ENCODE measurements around the gene DOCK10.

Gene DOCK10

DNA sequence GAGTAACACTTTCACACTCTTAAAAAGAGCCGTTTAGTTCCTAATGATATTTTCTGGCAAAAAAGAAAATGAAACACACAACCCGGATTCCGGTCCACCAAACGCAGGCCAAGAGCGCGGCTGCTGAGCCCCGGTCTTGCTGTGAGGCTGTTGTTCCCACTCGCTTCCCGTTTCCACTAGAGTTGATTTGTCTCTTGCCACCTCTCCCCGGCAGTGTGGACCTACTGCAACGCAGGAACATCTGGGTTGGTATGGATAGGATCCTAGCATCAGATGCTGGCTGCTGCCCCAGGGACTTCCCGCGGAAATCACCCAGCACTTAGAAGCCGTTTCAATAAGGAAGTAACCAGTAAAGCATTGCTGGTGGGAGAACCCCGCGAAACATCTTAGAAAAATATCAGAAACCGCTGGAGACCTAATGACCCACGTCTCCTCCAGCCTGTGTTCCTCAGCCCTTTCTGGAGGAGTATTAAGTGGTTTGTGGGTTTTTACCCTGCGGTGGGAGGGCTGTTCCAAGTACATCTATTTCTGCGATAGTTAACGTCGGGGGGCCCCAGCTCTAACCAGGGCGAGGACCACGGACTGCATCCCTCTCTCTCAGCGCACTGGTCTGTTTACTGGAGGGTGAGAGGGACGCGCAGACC, 939 bp downstream of the DOCK10 start:
- DNase-seq (ENCODE audit: low spot score): no peak

- no peak for DNase-seq (ENCODE audit: low spot score)
These were observed 1.4 kb downstream of the DOCK10 start for GRCh38 chr2:225040856-225041206.

DNA sequence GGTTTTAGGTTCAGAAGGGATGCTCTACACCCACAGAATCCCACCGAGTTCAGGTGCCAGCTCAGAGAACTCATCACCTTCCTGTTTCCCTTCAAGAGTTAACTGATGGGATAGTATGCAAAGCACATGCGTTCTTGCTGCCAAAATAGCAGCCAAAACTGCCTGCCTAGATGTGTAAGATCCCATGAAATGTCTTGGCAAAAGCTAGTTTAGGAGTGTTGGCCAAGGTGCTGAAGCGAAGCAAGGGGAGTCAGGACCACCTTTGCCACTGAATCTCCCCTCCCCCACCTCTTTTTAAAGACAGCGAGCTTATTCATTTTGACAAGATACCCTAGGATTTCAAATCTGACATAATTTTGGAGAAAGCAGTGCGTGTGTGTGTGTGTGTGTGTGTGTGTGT, 2.1 kb downstream of the DOCK10 start:
- DNase-seq (ENCODE audit: low spot score): no peak

GRCh38 chr2:225038231-225038523, 4.1 kb downstream of the DOCK10 start:
- DNase-seq (ENCODE audit: low spot score): no peak

GRCh38 chr2:225037415-225038230, 4.6 kb downstream of the DOCK10 start:
- no peak for DNase-seq (ENCODE audit: low spot score)

GRCh38 chr2:225036431-225036830, 5.8 kb downstream of the DOCK10 start:
- no peak for DNase-seq (ENCODE audit: low spot score)

DNA sequence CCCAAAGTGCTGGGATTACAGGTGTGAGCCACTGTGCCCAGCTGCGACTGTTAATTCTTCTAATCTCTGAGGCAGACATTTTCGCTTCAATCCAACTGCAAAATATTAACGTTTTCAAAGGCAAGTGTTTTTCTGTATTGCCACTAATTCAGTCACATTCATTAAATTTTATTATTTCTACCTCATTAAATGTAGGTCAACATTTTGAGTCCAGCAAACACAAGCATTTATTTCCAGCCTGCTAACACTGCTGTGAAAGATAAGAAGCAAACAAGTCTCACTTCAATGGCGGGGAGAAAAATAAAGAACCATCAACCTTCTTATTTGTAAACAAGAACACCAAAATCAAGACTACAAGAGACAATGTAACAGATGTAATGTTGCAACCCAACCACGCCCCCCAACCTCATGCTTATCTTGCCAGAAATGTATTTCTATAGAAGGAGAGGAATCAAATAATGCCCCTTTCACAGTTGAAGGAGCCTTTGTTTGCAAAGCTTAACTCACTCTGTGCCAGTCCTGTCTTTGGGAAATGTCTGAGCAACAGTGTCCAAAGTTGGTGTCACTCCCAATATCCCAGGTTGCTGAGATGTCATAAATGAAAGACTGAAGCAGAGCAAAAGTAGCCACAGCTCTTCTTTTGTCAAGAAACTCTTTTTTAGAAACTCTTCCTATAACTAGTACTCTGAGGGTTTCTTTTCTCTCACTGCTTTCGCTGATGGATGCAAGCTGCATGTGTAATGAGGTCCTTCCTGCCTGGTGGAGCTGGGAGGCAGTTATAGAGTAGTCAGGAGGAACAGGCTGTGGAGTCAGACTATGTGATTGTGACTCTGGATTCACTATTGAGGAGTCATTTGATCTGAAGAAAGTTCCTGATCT, 8.6 kb downstream of the DOCK10 start:
- no peak for DNase-seq (ENCODE audit: low spot score)

DNA sequence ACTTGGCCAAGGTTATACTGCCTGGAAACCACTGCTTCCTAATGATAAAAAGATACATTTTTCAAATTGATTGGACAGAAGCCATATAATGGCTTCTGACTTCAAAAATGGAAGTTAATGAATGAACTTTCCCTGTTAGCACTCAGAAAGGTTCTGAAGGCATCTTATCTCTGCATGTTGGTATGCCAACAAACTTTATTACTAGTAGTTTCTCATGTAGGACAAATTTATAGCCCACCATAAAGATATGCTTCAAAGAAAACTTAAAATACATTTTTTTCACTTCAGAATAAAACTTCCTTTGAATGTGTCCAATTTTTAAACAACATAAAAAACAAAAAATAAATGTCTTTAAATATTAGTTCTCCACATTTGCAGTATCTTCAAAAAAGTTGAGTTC, 10.0 kb downstream of the DOCK10 start:
- no peak for DNase-seq (ENCODE audit: low spot score)

- no peak for DNase-seq (ENCODE audit: low spot score)
These were observed 10.7 kb downstream of the DOCK10 start for GRCh38 chr2:225031599-225031998.

DNA sequence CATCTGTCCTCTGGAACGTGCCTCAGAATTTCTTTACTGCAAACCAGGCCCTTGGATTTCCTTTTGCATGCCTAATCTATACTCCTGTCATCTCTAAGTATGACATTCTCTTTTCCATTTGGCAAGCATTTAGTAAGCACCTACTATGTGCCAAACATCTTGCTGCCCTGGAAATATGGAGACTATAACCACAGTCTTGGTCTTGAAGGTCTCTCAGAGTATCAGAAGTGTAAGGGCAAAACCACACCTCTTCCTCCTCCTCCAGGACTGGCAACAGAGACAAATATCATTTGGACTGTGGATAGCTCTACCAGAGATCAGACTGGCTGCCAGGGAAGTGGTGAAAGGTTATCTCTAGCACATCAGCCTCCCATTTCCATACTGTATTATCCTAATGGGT, 11.4 kb downstream of the DOCK10 start:
- DNase-seq (ENCODE audit: low spot score): no peak

- no peak for DNase-seq (ENCODE audit: low spot score)
These were observed 12.1 kb downstream of the DOCK10 start for GRCh38 chr2:225030203-225030602.

DNA sequence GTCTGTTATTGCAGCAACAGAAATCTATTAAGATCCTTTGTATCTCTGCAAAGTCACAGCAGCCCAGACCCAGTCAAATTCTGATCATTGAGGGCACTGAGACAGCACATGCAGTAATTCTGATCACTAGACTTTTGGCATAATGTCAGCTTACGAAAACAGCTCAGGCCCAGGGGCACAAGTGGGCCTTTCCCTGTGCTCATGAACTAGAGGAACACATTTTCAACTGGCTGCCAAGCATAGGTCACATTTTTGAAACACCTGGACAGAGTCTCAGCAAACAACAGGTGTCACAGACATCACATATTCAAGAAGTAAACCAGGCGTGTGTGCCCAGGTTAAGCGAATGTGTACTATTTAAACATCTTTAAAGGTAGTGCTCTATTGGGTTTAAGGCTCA, 13.7 kb downstream of the DOCK10 start:
- DNase-seq (ENCODE audit: low spot score): no peak

DNA sequence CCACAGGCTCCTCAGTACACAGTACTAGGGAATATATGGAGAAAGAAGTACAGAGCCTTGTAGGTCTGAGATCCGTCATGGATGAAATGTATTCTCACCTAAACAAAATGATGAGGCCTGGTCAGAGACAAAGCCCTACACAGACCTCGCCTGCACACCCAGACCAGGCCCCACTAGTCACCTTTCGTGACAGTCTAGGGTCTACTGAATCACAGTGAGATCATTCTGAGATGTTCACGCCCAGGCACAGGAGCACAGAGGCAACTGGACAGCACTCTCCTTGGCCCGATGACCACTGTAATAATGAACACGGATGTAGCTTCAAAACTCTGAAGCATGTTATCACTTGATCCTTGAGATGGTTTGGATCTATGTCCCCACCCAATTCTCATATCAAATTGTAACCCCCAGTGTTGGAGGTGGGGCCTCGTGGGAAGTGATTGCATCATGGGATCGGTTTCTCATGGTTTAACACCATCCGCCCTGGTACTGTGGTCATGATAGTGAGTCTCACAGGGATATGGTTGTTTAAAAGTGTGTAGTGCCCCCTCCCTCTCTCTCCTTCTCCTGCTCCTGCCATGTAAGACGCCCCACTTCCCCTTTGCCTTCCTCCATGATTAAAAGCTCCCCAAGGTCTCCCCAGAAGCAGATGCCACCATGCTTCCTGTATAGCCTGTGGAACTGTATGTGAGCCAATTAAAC, 15.1 kb downstream of the DOCK10 start:
- no peak for DNase-seq (ENCODE audit: low spot score)

GRCh38 chr2:225025917-225026571, 16.2 kb downstream of the DOCK10 start:
- DNase-seq (ENCODE audit: low spot score): no peak

DNA sequence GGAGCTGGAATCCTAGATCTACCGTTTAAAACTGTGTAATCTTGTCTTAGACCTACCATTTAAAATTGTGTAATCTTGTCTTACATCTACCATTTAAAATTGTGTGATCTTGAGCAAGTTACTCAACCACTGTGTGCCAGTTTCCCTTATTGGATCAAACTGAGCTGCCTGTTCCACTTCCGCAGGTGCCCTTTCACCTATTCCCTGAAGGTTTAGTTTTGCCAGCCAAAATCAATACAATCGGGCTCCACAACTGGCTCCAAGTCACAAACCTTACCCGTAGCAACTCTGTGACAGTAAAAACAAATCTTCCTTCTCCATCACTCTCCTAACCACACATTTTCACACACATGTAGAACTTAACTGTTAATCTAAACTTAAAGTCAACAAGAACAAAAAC, 20.1 kb downstream of the DOCK10 start:
- no peak for DNase-seq (ENCODE audit: low spot score)

DNA sequence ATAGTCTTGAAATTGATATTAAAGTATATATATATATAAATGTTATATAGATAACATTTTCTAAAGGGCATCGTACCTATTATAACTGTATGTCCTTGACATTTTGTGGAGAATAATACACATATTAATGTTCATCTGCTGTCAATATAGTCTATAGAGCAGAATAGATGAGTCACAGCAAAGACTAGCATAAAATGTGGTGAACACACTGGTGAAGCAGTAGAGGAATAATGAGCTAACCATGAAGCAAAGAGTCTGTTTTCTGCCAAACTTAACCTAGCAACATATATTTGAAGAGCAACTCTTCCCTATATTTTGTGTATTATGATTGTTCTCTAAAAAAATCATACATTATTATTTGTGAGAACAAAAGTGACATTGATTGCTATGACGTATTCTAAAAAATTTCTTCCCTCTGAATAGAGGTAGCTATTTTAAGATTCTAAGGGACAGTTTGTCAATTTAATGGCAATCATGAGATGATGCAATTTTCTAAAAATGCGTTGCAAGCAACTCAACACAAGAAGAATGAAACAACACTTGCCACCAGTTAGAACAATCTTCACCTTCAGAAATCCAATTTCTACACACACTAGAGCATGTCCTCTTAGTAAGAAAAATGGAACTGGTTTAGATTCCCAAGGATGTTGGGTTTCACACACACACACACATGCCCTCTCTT, 22.0 kb downstream of the DOCK10 start:
- DNase-seq (ENCODE audit: low spot score): no peak

GRCh38 chr2:225019105-225019504, 23.2 kb downstream of the DOCK10 start:
- no peak for DNase-seq (ENCODE audit: low spot score)

GRCh38 chr2:225017713-225018112, 24.6 kb downstream of the DOCK10 start:
- no peak for DNase-seq (ENCODE audit: low spot score)

- DNase-seq (ENCODE audit: low spot score): no peak
These were observed 25.1 kb downstream of the DOCK10 start for GRCh38 chr2:225017098-225017685.

GRCh38 chr2:225013425-225014365, 28.6 kb downstream of the DOCK10 start:
- DNase-seq (ENCODE audit: low spot score): no peak
